Measurements from ENCODE around the gene CDRT4. TPM values are rescaled to one million over a fixed set of nuclear protein-coding genes. Genes with fewer than 3 reads are reported as not detected.

Gene CDRT4
- total and polyA plus RNA-seq, 2 experiments from 2014 or later: 6.5 to 13.0 TPM

DNA sequence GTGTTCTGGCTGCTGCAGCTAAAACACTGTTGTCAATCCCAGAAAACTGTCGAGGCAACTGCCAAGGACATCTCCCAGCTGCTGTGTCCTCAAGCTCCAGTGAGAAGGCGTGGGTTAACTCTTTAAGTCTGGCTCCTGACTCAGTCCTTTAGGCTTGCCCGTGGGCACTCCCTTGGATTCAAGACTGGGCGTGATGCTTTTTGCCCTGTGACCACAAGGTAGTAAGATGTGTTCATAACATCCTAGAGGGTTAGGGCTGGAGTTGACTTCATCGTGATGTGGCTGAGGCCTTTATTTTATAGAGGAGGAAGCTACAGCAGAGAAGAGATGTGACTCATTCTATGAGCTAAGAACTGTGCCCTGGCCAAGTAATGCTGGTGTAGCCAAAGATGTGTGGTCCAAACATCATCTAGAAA is 75.1 kb downstream of the CDRT4 start (continued):
- TF ChIP-seq, protein P1, sequence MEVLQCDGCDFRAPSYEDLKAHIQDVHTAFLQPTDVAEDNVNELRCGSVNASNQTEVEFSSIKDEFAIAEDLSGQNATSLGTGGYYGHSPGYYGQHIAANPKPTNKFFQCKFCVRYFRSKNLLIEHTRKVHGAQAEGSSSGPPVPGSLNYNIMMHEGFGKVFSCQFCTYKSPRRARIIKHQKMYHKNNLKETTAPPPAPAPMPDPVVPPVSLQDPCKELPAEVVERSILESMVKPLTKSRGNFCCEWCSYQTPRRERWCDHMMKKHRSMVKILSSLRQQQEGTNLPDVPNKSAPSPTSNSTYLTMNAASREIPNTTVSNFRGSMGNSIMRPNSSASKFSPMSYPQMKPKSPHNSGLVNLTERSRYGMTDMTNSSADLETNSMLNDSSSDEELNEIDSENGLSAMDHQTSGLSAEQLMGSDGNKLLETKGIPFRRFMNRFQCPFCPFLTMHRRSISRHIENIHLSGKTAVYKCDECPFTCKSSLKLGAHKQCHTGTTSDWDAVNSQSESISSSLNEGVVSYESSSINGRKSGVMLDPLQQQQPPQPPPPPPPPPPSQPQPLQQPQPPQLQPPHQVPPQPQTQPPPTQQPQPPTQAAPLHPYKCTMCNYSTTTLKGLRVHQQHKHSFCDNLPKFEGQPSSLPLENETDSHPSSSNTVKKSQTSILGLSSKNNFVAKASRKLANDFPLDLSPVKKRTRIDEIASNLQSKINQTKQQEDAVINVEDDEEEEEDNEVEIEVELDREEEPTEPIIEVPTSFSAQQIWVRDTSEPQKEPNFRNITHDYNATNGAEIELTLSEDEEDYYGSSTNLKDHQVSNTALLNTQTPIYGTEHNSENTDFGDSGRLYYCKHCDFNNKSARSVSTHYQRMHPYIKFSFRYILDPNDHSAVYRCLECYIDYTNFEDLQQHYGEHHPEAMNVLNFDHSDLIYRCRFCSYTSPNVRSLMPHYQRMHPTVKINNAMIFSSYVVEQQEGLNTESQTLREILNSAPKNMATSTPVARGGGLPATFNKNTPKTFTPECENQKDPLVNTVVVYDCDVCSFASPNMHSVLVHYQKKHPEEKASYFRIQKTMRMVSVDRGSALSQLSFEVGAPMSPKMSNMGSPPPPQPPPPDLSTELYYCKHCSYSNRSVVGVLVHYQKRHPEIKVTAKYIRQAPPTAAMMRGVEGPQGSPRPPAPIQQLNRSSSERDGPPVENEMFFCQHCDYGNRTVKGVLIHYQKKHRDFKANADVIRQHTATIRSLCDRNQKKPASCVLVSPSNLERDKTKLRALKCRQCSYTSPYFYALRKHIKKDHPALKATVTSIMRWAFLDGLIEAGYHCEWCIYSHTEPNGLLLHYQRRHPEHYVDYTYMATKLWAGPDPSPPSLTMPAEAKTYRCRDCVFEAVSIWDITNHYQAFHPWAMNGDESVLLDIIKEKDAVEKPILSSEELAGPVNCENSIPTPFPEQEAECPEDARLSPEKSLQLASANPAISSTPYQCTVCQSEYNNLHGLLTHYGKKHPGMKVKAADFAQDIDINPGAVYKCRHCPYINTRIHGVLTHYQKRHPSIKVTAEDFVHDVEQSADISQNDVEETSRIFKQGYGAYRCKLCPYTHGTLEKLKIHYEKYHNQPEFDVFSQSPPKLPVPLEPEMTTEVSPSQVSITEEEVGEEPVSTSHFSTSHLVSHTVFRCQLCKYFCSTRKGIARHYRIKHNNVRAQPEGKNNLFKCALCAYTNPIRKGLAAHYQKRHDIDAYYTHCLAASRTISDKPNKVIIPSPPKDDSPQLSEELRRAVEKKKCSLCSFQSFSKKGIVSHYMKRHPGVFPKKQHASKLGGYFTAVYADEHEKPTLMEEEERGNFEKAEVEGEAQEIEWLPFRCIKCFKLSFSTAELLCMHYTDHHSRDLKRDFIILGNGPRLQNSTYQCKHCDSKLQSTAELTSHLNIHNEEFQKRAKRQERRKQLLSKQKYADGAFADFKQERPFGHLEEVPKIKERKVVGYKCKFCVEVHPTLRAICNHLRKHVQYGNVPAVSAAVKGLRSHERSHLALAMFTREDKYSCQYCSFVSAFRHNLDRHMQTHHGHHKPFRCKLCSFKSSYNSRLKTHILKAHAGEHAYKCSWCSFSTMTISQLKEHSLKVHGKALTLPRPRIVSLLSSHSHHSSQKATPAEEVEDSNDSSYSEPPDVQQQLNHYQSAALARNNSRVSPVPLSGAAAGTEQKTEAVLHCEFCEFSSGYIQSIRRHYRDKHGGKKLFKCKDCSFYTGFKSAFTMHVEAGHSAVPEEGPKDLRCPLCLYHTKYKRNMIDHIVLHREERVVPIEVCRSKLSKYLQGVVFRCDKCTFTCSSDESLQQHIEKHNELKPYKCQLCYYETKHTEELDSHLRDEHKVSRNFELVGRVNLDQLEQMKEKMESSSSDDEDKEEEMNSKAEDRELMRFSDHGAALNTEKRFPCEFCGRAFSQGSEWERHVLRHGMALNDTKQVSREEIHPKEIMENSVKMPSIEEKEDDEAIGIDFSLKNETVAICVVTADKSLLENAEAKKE (CRISPR knock-in tag; IDR thresholded peaks at IDR 0.05): no peak
- TF ChIP-seq ZNF114 (CRISPR knock-in tag; IDR thresholded peaks at IDR 0.05): no peak
- no peak for TF ChIP-seq ETS1 (IDR thresholded peaks at IDR 0.05)
- no peak for TF ChIP-seq NANOG (IDR thresholded peaks at IDR 0.05; ENCODE audit: borderline replicate concordance)
- TF ChIP-seq CREB1 (CRISPR knock-in tag; IDR thresholded peaks at IDR 0.05; ENCODE audit: low read depth): no peak
- TF ChIP-seq POLR2AphosphoS5 (IDR thresholded peaks at IDR 0.05; ENCODE audit: low read depth): no peak
- TF ChIP-seq EZH2phosphoT487 (IDR thresholded peaks at IDR 0.05; ENCODE audit: unreplicated experiment): no peak
- TF ChIP-seq ZNF331 (CRISPR knock-in tag; IDR thresholded peaks at IDR 0.05; ENCODE audit: low read depth): no peak

GRCh38 chr17:15388356-15389041 is 78.9 kb downstream of the CDRT4 start:
- Histone ChIP-seq H3K27me3 (ENCODE audit: insufficient read depth) (no peaks in the 10 kb centered on the region), H3K4me2 (no peak overlapping the region), H3K4me3 (no peak overlapping the region), H2AFZ (no peak overlapping the region), H3K27ac (ENCODE audit: low read depth) (no peak overlapping the region), H3K79me2 (replicated peaks; ENCODE audit: insufficient read depth) (no peaks in the 10 kb centered on the region), H3K4me1 (ENCODE audit: insufficient read depth) (peaks cover 10% of the 10 kb centered on the region), H3K9me2 (ENCODE audit: insufficient read depth) (peaks cover 6% of the 10 kb centered on the region), H3F3A (replicated peaks; ENCODE audit: low read depth) (no peaks in the 10 kb centered on the region), H4K20me1 (replicated peaks; ENCODE audit: insufficient read depth) (no peaks in the 10 kb centered on the region), H3K36me3 (ENCODE audit: insufficient read depth) (no peaks in the 10 kb centered on the region)
- ATAC-seq (no peak), DNase-seq (ENCODE audit: low spot score) (no peak)
- no peaks in the 10 kb centered on the region for H3K9me3 Mint-ChIP-seq
- H3K27ac Mint-ChIP-seq: no peak overlapping the region
- H3K4me1 Mint-ChIP-seq: peaks cover 10% of the 10 kb centered on the region
- no peak overlapping the region for H3K4me3 Mint-ChIP-seq
- H3K36me3 Mint-ChIP-seq (ENCODE audit: low read depth): no peaks in the 10 kb centered on the region
- peaks cover 5% of the 10 kb centered on the region for H3K27me3 Mint-ChIP-seq (ENCODE audit: insufficient read depth, low read depth, poor library complexity)
- no peak for TF ChIP-seq EZH2 (IDR thresholded peaks at IDR 0.05; ENCODE audit: low read depth, unreplicated experiment)
- no peak for TF ChIP-seq ZNF331 (CRISPR knock-in tag; IDR thresholded peaks at IDR 0.05; ENCODE audit: low read depth)
- TF ChIP-seq STAT1 (IDR thresholded peaks at IDR 0.05; ENCODE audit: unreplicated experiment): no peak

Measured in GM23338 (cell line).